Measurements from ENCODE around the gene PARVG.

PARVG gene

DNA sequence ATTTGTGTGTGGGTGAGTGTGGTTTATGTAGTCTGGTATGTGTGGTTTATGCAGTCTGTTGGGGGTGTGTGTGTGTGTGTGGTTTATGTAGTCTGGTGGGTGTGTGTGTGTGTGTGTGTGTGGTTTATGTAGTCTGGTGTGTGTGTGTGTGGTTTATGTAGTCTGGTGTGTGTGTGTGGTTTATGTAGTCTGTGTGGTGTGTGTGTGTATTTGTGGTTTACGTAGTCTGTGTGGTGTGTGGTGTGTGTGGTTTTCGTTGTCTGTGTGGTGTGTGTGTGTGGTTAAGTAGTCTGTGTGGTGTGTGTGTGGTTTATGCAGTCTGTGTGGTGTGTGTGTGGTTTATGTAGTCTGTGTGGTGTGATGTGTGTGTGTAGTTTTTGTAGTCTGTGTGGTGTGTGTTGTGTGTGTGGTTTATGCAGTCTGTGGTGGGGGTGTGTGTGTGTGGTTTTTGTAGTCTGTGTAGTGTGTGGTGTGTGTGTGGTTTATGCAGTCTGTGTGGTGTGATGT lies 26.2 kb upstream of the PARVG start:
- DNase-seq (ENCODE audit: low spot score): no peak

DNA sequence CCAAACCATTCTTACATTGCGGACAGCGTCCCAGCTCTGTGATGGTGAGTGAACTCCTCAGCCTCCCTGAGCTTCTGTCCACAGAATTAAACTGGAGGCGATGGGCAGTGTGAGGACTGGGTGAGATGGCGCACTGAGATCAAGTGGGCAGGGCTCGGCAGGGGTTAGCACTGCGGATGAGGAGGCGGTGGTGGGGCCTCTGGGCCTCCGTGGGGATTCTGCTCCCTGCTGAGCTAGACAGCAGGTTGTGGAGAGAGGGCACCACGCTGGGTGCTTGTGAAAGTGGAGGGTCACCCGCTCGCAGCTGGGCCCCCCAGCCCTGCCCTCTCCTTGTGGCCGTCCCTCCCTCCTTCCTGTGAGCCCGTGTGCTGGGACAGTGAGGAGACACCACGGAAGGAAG lies 25.6 kb upstream of the PARVG start:
- no peak for DNase-seq (ENCODE audit: low spot score)

DNA sequence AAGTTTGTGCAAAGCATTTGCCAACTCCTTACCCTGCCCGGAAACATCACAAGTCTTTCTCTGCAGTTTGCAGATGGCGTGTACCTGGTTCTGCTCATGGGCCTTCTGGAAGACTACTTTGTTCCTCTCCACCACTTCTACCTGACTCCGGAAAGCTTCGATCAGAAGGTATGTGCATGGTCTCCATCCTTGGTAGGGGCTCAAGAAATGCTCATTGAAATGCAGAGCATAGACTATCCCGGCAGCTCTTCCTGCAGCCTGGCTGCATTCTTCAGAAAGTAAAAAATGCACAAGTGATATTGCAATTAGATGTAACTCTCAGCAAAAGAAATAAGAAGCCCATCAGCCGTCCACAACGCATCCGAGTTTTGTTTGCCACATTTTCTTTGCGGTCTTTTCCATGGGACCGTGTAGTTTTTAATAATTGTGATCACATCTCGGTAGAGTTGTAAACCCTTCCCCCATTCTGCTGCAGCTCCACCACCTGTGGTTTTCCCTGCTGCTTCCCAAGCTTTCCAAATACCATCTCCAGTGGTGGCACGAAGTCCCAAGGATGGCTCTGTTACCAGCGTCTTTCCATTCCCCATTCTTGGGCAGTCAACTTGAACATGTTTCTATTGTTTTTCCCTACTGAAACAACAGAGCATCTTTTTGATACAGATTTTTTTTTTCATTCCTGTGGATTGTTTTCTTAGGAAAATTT lies 22.7 kb upstream of the PARVG start:
- no peak for DNase-seq (ENCODE audit: low spot score)

DNA sequence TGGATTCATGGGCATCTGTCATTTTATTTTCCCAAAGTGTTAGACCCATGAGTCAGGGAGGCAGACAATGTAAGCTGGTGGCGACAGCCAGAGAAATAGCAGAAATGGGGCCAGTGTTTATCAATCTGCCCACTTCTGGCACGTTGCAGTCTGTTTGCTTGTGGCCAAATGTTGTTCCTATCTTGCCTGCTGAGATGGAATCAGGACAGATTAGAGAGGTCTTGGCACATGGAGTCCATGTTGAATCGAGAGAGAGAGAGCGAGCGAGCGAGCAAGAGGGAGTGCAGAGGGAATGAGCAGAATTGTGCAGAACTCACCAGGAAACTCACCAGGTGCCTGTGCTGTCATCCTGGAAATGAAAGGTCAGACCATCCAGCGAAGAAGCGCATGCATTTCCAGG lies 21.9 kb upstream of the PARVG start:
- DNase-seq (ENCODE audit: low spot score): no peak

DNA sequence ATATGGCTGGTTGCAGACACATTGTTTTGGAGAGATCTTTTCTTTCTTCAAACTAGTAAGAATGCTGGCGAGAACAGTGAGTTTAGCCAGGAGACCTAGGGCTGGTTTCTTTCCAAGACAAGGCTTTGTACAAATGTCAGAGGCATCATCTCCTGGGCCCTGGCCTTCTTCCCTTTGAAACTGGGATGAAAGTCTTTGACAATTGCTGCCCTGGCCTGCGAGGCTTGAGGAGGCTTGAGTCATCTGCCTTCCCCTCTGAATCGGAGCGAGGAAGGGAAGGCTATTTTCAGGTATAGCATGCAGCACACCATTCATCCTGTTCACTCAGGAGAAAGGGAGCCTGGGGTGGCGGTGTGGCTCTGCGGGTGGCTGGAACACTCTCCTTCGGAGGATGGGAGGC lies 21.5 kb upstream of the PARVG start:
- DNase-seq (ENCODE audit: low spot score): no peak

DNA sequence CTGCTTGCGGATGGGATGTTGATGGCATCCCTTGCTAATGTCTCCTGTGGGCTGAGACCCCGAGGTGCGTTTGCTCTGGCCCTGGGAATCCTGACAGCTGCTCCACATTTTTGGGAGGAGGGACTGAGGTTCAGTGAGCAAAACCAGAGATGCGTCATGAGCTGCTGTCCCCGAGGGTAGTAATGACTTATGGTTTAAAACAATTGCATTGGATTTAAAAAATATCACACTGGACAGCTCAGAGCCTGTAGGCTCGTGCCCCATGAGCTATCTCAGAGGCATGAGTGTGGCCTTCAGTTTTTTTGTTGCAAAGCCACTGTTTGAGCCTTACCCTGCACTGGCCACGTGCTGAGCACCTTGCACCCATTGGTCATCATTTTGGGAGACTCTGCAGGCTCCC lies 20.9 kb upstream of the PARVG start:
- no peak for DNase-seq (ENCODE audit: low spot score)

DNA sequence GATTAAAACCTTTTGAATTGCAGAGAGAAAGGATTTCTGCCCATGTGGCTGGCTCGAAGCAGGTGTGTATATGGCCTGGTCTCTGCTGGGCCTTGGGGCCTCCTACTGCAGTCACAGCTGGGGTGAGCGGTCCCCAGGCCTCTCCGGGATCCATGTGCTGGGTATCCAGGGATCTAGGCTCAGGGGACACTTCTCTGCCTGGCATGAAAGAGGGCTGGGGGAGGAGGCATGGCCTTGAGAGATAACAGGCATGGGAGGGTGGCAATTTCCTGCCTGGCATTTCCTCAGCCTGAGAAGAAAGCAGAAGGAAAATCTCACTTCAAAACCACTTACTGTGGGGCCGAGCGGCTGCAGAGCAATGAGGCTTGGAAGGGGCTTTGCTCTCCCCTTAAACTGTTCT lies 20.3 kb upstream of the PARVG start:
- no peak for DNase-seq (ENCODE audit: low spot score)

DNA sequence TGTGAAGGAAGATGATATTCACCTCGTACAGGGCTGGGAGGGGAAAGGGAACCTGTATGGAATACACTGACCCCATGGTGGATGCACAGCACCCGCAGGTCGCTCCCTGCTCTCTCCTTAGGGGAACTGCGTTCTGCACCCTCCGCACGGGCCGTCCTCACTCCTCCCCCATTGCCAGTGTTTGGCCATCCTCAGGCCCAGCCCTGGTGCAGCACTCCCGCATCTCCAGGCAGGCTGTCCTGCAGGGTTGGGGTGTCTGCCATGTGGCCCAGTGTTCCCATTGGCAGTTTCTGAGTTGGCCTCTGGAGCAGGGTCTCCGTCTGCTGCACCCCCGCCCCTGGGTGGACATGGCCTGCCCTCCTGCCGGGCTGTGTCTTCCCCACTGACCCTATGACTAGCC lies 19.1 kb upstream of the PARVG start:
- DNase-seq (ENCODE audit: low spot score): no peak

DNA sequence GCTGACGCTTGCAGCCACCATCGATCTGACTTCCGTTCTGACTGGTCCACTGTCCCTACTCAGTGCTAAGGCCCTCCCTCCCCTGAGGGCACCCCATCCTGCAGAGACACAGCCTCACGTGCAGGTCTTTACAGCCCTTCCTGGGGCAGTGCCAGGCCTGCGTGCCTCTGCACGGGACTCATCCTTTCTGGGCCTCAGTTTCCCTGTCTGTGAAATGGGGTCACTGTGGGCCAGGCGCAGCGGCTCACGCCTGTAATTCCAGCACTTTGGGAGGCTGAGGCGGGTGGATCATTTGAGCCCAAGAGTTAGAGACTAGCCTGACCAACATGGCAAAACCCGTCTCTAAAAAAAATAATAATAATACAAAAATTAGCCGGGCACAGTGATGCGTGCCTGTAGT lies 17.8 kb upstream of the PARVG start:
- no peak for DNase-seq (ENCODE audit: low spot score)

DNA sequence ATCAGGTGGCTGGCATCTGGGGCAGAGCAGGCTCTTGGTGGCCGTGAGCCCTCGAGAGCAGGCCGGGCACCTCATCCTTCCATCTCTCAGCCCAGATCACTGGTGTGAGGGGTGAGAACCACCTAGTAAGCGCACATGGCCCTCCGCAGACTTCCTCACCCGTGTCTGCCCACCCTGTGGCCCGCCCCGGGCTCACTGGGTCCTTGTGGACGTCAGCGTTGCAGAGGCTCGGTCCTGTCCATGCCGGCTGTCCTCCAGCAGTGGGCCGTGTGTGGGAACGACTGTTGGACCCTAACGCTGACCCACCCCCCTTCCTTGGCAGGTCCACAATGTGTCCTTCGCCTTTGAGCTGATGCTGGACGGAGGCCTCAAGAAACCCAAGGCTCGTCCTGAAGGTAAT lies 17.2 kb upstream of the PARVG start:
- no peak for DNase-seq (ENCODE audit: low spot score)

DNA sequence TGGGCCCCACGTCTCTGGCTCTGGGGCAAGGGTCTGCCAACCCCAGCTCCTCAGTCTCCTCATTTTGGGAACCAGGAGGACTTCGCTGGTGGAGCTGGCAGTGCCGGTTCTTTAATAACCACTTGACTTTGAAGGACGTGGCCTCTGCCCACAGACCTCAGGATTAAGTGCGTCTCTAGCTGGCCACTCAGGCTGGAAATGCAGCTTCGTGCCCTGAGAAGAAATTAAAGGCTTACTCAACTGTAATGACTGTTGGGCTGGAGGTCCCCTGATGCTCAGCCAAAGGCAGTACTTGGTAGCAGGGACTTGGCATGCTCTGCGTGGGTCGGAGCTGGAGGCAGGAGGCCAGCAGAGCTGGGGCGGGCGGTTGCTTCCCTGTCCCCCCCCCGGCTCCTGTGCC lies 16.7 kb upstream of the PARVG start:
- DNase-seq (ENCODE audit: low spot score): no peak

DNA sequence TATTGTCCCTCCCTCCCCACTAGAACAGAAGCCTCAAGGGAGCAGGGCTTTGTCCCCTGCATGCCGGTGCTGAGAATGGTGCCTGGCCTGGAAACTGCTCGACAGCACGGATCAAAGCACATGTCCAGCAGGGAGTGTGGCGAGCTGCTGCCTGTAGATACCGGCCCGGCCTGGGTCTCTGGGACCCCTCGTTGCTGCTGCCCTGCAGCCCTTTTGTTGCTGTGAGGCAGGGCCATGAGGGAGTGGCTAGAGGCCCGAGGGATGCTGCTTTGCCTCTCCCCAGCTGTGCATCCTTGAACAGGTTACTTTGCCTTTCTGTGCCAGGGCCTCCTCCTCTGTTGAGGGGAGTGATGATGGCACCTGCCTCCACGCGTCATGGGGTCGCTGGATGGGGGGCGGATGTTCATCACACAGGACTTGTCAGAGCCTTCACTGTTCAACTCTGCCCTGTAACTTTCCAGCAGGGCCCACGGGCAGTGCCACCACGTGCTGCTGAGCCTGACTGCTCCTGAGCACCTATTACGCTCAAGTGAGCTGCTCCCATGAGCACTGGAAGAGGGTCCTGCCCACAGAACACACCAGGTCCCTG lies 15.3 kb upstream of the PARVG start:
- no peak for DNase-seq (ENCODE audit: low spot score)

DNA sequence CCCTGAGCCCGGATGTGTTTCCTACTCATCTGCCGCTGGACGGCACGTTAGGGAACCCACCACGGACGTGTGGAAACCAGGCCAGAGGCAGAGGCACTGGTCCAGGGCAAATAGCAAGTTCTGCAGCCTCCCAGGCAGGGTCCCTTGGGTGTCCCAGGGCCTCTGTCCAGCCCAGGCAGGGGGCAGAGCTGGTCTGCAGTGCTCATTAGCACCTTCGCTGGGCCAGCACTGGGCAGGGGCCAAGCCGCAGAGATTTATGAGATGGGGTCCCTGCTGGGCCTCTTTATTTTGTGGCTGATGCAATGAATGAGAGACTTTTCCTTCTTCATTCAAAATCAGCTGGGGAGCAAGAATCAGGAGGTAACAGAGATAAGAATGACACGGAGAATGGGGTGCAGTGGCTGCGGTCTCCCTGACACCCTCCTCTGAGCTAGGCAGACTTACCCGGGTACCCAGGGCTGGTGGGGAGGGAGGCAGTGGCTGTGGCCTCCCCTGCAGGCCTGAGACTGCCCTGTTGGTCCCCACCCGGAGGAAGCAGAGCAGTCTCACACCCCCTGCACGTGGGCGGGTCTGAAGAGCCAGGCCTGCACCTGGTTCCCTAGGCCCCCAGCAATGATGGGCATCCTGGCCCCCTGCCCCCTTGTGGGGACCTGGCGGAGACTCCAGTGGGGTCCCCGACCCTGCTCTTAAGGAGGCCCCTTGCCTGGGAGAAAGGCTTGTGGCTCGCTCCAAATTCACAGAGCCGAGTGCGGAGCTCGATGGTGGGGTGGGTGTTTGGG lies 14.0 kb upstream of the PARVG start:
- no peak for DNase-seq (ENCODE audit: low spot score)

DNA sequence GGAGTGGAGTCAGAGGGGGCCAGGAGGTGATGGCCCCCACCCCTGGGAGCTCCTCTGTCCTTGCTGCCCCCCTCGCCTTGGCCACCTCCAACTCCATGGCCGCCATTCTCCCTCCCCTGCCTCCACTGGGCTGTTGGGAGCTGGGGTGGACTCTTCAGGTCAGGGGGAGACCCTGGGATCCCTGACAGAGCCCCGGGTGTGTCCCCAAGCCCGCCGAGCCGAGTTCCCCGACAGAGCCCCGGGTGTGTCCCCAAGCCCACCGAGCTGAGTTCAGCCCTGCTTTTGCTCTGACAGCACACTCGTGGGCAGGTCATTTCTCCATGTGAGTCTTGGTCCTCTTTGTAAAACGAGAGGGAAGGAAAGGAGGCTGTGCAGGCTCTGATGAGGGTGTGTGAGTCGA lies 13.2 kb upstream of the PARVG start:
- no peak for DNase-seq (ENCODE audit: low spot score)

DNA sequence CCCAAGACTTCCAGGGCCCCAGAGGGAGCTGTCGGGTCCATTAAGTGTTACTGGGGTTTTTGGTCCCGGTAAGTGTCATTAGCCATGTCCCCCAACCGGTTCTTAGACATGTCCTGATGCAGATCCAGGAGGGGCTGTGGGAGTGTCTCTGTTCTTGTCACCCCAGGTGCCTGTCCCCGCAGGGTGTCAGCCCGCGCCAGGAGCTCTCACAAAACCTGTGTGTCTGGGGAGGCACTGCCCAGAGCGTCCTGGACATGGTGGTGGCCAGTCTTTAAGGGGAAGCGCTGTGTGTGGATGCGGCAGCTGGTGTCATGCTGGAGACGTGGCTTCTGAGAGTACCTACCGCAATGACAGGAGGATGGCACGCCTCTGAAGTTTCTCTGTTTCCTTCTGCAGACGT lies 12.5 kb upstream of the PARVG start:
- no peak for DNase-seq (ENCODE audit: low spot score)

DNA sequence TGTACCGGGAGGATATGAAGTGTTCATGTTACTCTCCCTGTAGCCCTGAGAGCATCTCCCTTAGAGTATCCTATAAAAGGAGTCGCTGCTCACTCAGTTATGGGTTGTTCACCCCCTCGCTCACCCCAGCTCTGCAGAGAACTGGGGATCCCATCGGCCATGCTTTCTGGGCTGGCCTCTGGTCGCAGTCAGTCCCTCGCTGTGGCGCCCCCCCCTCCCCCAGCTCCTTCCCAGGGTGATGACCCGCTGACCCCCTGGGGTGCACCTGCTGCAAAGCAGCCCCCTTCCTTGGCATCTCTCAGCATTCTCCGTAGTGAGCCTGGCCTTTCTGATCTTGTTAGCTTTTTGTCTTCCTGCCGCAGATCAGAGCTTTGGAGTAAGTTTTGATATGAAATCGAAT lies 10.3 kb upstream of the PARVG start:
- DNase-seq (ENCODE audit: low spot score): no peak

DNA sequence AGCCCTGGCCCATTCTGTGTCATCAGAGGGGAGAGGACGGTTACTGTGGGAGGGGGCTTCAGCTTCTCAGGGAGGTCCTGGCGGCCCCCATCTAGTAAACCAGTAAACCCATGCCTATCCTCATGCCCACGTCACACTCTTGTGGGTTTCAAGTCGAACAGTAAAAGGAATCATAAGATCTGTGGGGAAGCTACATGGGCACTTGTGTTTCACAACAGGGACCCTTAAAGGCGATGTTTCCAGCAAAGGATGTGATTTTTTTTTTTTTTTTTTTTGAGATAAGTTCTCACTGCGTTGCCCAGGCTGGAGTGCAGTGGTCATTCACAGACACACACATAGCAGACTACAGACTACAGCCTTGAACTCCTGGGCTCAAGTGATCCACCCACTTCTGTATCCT lies 9.2 kb upstream of the PARVG start:
- DNase-seq (ENCODE audit: low spot score): no peak

DNA sequence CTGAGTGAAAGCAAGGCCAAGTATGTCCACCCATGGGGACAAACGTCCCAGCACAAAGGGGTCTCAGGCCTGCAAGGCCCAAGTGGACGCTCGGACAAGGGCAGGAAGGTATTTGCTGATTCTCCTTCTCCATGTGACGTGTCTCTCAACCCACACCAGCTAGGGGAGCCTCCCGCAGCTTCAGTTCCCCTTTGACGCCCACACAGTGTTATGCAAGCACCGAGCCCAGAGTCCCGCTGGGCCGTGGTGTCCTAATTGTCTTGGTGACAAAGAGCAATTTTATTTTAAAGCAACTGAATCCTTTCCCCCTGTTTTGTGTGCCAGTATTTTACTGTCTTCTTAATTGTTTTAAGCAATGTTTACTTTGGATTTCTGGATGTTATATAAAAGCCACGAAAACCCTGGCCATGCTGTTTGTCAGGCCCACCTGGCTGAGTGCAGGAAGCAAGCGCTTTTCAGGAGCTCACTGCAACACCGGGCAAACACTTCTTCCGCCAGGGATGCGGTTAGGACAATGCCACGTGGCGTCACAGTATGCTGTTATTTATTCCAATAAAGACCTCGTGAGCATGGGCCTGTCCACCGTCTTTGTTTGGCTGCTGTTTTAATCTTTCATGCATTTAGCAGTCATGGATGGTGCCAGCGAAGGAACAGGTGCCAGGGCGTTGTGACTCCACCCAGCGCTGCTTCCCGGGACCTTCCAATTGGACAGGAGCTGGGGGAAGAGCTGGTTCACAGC lies 8.2 kb upstream of the PARVG start:
- DNase-seq (ENCODE audit: low spot score): no peak

DNA sequence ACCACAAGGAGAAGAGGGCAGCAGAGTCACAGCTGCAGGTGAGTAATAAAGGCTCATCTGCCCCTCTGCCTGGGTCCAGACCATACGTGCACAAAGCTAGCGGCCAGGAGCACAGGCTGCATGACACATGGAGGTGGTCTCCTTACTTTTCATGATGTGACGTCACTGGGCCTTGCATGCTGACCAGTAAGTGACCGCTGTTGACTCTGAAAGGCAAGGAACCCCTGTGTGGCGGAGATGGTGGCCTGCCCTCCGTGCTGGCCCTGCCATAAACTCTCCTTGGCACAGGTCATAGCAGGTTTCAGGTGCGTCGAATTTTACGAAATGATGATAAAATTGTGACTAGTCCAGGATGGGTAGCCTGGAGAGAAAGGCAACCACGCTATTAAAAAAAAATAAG lies 7.6 kb upstream of the PARVG start:
- DNase-seq (ENCODE audit: low spot score): no peak

DNA sequence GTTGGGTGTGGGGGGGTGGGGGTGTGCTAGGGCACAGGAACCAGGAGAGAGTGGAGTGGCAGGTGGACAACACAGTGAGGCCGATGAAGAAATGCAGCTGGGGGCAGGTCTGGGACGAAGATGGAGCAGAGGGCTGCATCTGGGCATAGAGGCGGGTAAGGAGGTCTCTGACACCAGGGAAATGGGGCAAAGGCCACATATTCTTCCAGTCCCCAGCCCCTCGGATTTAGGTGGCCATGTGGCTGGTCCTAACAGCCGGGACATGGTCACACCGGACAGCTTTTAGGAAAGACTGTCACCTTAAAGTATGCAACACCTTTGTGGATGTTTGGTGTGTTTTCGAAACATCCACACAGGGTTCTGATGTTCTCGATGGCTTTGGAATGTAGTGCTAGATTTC lies 5.0 kb upstream of the PARVG start:
- no peak for DNase-seq (ENCODE audit: low spot score)

DNA sequence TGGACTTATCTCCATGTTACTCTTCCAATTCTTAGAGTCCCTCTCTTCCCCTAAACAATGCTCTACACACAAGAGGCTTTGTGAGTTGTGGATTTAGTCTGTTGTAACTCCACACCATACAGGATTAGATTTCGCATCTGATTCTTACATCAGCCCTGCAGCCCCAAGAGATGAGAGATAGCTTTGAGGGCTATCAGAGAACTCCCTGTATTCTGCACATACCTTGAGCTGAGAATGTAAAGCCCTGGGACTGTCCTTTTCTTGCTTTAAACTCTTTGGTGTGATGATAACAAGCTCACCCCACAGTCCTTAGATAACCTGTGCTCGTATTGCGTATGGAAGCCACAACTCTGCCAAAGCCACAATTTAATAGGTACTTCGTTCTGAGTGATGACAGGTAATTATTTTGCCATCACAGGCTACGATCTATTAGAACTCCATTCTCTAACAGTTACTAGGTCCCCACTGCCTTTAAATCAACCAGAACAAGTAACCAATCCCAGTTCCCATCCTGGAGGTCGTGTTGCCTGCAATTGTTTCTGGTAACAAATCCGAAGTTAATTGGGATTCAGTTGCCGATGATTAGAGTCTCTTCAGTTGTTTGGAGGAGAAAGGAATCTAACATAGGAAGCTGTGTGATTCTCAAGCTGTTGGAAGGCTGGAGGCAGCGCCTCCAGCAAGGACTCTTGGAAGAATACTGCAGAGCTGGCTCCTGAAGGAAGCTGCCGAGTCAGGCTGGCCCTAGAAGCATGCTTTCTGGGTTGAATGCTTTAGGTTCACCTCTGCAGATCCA lies 1.3 kb upstream of the PARVG start:
- DNase-seq (ENCODE audit: low spot score): no peak

All from GM03348 (cell line).